IMR-90 (cell line): Measurements from ENCODE around the gene PPP1R9A.

ENCODE experiments used
- CTCF ChIP-seq: conservative IDR thresholded peaks from 2 replicates; pipeline ENCODE4 v1.5.1; 2012; ENCODE audit warnings: mild to moderate bottlenecking, low read depth, low read length, improper control_type of control experiment
- MAFK ChIP-seq: IDR thresholded peaks from 2 replicates; pipeline ENCODE4 v1.6.1; 2012; ENCODE audit warnings: low read depth, low read length, improper control_type of control experiment
- POLR2A ChIP-seq: IDR thresholded peaks from 2 replicates; pipeline ENCODE4 v1.6.1; 2012; ENCODE audit warnings: mild to moderate bottlenecking, low read depth, low read length

- TF ChIP-seq POLR2A (no peak), CTCF (peak; percentile 69), MAFK (no peak)
These were observed 339.5 kb downstream of the PPP1R9A start for GRCh38 chr7:95246831-95247370.
